Measurements from ENCODE around the gene TEAD4.

The TEAD4 gene

DNA sequence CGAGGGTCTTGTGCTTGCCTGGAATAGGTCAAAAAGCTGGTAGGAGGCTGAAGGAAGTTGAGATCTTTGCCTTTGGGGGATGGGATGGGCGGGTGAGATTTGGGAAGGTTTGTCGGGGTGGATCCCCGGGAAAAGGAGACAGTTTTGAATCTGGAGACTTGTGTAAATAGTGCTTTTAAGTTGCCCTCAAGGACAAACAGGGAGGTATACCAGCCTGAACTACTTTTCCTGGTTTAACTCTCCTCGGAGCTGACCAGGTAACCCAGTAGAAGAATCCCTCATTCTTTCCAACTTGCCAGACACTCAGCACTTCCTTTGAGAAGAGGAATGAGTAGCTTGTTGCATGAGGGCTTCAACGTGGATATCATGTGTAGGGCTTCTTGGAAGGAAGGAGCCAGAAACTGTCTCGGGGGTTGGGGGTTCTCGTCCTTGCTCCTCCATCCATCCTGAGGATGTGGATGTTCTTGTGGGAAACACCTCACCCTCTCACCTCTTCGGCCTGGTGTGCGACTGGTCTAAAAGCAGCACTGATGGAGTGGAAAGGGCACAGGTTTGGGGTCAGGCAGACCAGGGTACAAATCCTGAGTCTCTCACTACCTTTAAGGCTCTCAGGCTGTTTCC is 1.9 kb downstream of the TEAD4 start:
- no peak for DNase-seq

DNA sequence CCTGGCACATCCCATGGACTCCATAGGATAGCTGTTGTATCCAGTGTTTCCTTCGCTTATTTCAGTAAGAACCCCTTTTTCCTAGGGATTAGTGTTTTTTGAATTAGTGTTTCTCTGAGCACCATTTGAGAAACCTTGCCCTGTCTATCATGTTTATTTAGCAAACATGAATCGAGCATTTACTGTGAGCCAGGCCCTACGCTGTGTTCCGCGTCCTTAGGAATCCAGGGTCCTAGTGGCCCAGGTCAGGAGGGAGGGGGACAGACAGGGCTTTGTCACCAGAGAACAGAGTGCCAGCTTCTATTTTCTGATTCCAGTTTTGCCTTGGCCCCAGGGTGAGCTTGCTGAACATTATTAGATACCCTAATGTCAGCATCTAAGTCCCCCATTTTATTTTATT is 2.5 kb downstream of the TEAD4 start:
- no peak for DNase-seq

DNA sequence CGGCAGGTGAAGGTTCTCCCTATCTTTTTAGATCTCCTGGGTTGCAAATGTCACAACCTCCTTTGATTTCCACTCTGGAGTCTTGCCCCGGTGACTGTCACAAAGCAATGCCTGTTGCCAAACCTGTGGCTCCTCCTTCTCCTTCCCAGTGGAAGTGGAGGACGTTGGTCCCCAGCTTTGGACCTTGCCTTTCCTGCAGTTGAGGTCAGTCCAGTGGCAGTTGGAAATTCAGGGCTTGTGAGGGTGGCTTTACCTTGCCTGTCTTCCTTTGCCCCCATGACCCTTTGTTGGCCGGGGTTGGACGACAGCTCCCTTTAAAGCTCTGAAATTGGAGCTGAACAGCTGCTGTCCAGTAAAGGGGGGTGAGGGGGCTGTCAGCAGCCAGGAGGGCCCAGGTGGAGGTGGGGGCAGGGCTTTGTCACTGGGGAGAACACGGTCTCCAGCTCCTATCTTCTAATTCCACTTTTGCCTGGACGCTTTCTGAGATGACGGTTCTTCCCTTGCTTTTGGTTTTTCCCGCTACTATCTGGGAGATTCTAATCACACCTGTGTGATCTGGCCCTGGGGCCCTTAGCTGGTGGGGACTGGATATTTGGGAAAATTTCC is 4.1 kb downstream of the TEAD4 start:
- no peak for DNase-seq

DNA sequence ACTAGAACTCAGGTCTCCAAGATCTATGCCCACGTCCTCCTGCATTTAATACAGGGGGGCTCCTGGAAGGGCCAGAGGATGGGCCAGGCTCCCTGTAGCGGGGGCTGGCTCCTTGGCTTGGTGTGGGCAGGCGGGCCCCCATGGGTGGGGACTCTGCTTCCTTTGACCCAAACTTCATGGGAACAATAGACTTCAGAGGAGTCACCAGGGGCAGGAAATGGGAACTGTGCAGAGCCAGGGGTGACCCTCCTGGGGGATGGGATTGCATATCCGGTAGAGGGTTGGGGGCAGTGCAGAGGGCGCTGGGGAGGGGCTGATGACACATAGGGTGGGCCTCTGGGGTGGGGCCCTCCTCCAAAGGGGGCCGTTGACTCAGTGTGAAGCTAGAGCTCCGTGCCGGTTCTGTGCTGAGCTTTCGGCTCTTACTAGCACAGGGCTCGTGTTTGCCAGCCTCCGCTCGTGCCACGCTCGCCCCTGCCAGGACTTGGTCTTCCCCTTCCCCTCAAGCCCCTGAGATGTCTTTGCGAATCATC is 4.6 kb downstream of the TEAD4 start:
- no peak for DNase-seq

DNA sequence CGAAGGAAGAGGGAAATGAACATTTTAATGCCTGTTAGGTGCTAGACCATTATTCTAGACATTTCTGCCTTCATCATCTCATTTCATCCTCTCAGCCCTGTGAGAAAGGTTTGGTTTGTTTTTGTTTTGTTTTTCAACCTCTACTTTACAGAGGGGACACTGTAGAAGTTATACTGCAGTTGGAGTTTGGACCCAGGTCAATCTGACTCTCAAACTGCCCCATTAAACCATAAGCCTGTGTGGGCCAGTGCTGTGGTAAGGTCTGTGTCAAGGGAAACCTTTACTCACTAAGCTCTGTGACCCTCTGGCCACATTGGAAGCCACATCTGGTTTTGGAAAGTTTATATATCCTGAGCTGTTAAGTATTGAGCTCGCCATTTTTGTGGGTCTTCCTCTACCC is 8.5 kb downstream of the TEAD4 start:
- DNase-seq, result no peak

DNA sequence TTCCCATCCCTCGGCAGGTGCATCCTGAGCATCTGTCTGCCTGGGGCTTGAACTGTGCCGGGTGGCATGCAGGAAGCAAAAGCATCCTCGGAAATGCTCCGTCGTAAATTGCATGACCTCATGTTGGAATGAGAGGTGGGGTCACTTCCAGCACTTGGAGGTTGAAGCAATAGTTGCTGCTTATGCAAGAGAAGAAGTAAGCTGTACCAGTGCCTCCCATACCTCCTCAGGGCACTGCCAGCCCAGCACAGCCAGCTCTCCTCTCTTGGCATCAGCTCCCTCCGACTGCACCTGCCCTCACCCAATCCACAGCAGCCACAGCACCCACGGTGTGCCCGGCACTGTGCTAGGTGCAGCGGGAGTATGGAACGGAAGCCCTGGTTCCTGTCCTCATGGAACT is 11.5 kb downstream of the TEAD4 start:
- no peak for DNase-seq

DNA sequence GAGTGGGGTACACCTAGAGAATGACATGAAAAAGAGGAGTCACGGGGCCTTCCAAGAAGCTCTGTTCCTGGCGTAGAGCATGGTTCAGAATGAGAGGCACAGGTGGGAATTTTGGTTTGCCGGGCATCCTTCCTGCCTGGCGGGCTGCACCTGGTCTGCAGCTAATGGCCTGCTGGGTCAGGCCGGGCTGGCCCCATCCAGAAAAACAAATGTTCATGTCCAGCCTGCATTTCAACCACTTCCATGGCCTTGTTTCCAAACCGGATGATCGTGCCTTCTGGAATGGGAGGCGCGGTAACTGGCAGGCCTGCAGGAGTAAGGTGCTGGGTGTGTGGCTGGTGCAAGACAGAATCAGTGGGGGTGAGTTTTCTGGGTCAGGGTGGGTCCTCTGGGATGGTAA is 14.4 kb downstream of the TEAD4 start:
- DNase-seq, result no peak

DNA sequence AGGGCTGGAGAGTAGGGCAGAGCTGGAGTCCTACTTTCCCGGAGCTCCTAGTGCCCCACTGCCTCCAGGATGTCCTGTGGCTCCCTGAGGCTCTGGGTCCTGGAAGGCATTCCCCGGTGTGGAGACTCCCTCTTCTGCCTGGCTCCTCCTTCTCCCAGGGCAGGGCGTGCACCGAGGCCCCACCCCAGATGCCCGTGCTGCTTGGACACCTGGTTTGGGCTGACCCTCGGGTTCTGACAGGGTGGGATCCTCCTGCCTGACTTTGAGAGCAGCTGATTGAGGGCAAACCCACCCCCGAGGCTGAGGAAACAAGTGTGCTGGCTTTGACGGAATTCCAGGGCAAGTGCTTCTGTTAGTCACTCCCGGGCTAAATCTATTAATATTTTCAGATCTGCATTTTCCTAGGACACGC is 15.4 kb downstream of the TEAD4 start:
- no peak for DNase-seq

DNA sequence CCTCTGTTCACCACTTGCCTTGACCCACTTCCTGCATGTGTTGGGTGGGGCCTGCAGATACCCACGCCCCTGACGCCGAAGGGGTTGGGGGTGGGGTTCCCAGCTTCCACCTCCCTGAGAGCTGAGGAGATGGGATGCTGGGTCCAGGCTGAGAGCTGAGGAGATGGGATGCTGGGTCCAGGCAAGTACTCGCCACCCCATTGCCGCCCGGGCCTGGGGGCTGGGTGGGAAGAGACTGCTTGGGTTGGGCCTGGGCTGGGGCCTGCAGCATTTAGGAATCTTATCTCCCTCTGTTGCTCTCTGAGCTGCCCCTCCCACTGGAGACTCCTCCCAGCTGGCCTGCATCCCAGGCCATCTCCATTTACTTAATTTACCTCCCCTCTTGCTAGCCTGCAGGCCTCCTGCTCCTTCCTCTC is 17.4 kb downstream of the TEAD4 start:
- no peak for DNase-seq

DNA sequence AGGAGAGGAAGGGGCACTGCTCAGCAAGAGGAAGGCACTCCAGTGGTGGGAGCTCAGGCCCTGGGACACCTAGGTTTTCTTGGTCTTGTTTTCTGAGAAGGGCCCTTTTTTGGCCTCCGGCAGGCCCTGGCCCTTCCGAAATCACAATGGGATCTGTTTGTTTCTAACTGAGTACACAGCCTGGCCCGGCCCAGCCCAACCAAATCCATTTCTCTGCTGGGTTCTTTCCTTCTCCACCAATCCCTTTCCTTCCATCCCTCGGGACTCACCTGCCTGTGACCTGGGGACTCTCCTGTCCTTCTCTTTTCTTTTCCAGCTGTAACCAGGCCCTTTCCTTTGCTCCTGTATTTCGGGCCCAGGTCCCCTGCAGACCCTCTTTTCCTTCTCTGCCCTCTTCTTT is 18.6 kb downstream of the TEAD4 start:
- DNase-seq, result no peak

DNA sequence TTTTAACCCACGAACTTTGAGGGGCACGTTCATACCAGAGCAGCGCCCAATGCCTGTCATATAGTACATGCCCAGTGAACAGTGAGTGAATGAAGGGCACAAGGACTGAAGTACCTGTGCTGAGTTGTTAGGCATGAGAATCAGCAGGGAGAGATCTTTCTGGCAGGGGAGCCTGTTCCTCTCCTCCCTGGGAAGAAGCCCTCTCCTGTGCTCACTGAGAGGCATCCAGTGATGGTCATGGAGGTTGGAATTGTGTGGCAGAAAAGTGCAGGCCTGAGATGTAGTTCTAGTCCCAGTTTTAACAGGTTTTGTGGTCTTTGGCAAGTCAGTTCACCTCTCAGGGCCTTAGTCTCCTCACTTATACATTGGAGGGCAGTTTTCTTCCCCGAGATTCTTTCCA is 20.6 kb downstream of the TEAD4 start:
- DNase-seq, result no peak

DNA sequence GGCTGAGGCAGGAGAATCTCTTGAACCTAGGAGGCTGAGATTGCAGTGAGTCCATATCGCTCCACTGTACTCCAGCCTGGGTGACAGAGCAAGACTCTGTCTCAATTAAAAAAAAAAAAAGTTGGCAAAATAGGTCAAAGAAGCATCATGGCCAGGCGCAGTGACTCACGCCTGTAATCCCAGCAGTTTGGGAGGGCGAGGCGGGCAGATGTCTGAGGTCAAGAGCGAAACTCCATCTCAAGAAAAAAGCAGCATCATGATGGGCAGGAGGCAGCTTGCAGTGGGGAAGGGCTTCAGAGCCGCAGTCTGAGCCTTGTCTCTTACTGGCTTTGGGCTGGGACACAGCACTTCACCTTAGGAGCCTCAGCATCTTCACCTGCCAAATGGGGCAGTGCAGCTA is 21.4 kb downstream of the TEAD4 start:
- no peak for DNase-seq

DNA sequence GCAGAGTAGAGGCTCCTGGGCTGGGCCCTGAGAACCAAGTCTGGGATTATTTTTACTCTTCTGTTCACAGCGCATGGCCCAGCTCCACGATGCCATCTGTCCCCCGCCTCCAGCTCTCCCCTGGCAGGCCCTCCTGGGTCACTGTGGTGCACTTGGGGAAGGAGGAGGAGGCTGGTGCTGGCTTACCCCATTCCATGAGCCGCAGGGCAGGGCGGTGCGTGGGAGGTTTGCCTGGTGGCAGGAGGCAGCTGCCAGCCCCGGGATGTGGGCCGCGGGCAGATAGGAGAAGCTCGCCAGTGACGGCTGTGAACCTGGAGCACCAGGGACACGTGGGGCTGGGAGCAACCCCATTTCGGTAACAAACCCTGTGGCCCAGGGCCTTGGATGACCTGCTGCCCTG is 23.2 kb downstream of the TEAD4 start:
- no peak for DNase-seq

DNA sequence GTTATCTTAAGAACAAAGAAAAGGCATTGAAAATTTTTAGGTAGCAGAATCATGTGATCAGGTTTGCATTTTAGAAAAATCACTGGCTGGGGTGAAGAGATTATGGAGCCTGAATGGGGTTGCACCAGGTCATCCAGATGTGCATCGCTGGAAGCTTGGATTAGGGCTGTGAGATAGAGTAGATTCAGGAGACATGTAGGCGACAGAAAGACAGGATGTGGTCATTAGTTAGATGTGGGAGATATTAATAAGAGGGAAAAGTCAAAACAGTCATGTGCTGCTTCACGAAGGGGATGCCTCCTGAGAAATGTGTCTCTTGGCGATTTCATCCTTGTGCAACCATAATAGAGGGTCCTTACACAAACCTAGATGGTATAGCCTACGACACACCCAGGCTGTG is 25.1 kb downstream of the TEAD4 start:
- DNase-seq, result no peak

DNA sequence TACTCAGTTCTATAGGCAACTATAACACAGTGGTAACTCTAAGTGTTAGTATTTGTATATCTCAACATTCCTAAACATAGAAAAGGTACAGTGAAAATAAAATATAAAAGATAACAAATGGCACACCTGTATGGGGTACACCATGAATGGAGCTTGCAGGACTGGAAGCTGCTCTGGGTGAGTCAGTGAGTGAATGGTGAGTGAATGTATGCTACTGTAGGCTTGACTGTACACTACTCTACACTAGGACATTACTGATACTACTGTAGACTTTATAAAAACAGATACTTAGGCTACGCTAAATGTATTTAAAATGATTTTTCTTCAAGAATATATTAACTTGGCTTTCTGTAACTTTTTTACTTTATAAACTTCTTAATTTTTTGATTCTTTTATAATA is 25.5 kb downstream of the TEAD4 start:
- DNase-seq, result no peak

DNA sequence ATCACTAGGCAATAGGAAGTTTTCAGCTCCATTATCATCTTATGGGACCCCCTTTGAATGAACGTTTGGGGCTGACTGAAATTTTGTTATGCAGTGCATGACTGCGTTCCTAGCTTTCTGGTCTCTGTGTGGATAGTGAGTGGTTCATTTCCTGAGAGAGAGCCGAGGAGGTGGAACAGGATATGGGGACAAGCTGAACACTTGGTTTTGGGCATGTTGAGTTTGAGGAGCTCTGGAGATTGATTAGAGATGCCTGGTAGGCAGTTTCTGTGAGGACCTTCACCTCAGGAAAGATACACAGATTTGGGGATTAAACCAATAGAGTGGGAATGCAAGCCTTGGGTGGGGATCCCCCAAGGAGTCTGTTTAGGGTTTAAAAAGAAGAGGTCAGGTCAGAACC is 27.7 kb downstream of the TEAD4 start:
- no peak for DNase-seq

DNA sequence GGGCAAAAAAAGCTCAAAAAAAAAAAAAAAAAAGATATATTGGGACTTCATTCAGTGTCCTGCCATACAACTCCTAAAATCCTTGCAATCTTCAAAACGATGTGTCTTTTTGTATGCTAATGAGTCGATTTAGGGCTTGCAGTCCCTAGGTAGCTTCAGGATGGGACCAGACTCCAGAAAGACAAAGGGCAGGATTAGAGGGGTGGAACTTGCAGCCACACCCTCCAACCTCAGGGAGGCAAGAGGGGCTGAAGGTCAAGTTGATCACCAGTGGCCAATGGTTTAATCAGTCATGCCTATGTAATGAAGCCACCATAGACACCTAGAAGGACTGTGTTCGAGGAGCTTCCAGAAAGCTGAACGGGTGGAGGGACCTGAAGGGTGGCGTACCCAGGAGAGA is 29.3 kb downstream of the TEAD4 start:
- no peak for DNase-seq

DNA sequence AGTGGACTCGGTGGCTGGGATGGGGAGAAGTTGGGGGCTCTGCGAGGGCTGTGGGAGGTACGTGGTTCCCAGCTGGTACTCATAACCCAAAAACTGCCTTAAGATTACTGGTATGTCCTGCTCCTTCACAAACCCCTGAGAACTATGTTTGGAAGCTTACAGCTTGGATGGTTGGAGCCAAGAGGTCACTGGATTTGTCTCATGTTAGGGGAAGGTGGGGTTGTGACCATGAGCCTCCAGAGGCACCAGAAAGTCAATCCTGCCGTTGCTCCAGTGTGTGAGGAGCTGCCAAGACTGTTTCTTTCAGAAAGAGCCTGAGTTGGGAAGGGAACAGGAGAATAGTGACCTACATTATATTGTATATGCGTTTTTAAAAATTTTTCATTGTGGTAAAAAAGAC is 33.5 kb downstream of the TEAD4 start:
- DNase-seq, result no peak

DNA sequence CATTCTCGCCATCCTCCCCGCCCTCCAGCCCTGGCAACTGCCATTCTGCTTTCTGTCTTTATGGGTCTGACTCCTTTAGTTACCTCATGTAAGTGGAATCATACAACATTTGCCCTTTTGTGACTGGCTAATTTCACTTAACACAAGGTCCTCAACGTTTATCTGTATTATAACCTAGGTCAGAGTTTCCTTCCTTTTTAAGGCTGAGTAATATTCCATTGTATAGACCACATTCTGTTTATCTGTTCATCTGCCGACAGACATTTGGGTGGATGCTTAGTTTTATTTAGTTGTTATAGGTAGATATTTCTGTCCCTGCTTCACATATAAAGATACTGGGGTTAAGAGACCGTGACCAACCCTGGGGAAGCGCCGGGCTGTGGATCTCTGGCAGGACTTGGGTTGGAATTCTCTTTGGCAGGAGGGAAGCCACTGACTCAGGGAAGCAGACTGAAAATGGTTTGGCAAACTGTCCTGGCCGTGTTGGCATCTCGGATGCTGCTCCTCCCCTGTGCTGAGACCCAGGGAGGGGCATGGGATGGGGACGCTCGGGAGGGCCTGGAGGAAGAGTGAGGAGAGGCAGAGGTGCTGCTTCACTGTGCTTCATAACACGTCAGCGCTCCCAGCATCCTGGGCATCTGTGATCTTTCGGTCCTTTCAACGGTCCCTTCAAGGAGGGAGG is 38.9 kb downstream of the TEAD4 start:
- DNase-seq, result no peak

DNA sequence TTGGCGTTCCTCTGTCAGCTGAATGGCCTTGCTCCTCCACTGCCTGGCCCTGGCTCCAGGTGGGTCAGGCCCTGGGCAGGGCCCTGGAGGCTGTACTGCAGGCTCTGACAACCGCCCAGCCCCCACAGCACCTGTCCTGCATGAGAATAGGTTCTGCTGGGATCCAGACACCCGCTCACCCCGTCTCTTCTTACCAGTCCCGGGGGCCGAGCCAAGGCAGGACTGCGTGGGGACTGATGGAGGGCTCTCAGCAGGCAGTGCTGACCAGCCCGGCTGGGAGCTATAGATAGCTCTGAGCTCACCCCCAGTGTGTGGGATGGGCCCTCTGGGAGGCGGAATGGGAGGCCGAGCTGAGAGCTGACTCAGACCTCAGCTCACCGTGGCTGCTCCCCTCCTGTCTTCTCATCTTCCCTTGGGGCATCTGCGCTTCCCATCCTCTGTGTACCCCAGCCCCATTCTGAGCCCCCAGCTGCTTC is 39.6 kb downstream of the TEAD4 start:
- DNase-seq, result no peak

DNA sequence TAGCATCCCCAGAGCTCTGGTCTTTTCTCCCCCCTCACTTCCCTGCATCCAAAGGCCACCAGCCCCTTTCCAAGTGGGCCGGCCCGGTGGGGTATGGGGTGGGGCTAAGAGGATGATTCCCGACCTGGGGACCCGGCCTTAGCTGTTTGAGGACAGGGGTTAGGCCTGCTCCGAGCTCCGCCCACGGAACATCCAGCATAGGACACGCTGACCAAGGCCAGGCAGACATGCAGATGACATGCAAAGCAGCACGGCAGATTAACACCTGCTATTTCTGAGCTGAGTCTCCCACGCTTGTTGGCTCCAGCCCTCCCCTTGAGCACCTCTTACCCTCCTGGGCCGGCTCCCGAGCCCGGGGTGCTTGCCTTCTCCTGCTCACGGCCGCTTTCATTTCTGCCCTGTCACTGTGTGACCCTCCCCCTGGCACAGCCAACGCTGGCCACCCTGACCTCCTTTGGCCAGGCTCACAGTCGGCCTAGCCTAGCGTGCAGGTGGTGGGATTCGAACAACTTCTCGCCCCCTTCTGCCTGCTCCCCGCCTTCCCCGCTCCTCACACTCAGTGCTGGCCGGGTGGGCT is 40.2 kb downstream of the TEAD4 start:
- DNase-seq, result no peak

DNA sequence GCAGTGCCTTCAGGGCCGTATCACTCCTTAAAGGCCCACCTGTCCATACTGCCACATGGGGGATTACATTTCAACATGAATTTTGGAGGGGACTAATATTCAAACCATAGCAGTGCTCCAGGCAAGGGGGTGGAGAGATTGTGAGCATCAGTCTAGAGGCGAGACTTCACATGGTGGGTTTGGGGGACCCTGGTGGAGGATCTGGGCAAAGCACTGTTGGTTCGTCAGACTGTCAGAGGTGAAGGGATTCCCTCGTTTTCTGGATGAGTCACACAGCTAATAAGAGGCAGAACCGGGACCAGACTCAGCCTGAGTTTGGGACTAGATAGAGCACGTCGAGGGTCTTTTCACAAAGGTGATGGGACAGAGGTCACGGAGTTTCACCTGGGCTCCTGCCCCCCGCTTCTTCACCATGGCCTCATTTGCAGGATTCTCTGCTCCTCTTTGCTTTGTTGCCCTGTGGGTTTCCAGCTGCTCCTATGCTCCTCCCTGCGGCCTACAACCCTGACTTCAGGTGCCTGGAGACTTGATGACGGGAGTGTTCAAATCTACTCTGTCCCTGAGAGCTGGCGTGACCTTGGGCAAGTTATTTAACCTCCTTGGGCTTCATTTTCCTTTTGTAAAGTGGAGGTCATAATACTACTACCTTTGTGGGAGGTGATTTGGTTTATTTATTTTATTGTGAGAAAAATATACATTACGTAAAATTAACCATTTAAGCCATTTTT is 41.5 kb downstream of the TEAD4 start:
- DNase-seq, result no peak

DNA sequence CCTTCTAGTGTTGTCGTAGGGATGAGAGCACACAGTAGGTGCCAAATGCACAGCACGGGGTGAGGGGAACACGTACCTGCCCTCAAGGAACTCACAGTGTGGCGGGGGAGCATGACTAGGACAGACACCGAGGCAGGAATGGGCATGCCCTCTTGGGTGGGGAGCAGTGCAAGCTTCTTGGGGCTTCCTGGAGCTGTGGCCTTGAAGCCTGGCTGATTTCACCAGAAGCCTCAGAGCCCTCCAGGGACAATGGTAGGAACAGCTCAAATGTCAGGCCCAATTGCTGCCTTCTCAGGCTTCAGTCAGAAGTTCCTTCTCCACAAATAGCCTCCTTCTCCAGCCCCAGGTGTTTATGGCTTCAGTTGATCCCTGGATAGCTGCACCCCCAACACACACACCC is 43.4 kb downstream of the TEAD4 start:
- no peak for DNase-seq

Data from NCI-H1092 (cell line).